Measurements from ENCODE around the gene RMND5A.

- TF ChIP-seq POLR2A (IDR thresholded peaks at IDR 0.05; ENCODE audit: low read length) = no peak
- TF ChIP-seq GATA1 (IDR thresholded peaks at IDR 0.05; ENCODE audit: low read depth, low read length) = no peak
Observed at GRCh38 chr2:86706935-86707334, 13.2 kb upstream of the RMND5A start.

Measured in erythroblast (primary cell).